Gastrocnemius medialis (tissue), 4 donors: ENCODE measurements around the gene NFATC2IP. TPM values are rescaled to one million over a fixed set of nuclear protein-coding genes. Genes with fewer than 3 reads are reported as not detected.
A peak's percentile ranks its signal among the peaks of the same experiment; 100 is the strongest.

Experiments used
- ATAC-seq, 2 donors: fragments of 150-250 bp; one replicate each; pipeline ENCODE4 v1.9.1; 2016
- DNase-seq, 2 donors: peaks; one replicate each; pipeline ENCODE4 v3.0.0-alpha.2; 2019
- H3K27ac ChIP-seq, 4 donors: fragments of 200-600 bp; sonication (generic); 1 replicate in 1 of 4; 2 replicates in 3 of 4; pipeline ENCODE4 v1.5.1; 2016 to 2018; ENCODE audit warnings: mild to moderate bottlenecking in 2 of 4, moderate library complexity in 1 of 4
- H3K27me3 ChIP-seq, 3 donors: fragments of 200-600 bp; sonication (generic) in 2 of 3; 1 replicate in 1 of 3; 2 replicates in 2 of 3; pipeline versions ENCODE4 v1.5.1 to v1.6.0; 2016 to 2019; ENCODE audit warnings: mild to moderate bottlenecking in 1 of 3, moderate library complexity in 1 of 3
- H3K36me3 ChIP-seq, 2 donors: fragments of 200-600 bp; sonication (generic) in 1 of 2; one replicate each; pipeline ENCODE4 v1.5.1; 2017 to 2018
- H3K4me1 ChIP-seq, 2 donors: fragments of 200-600 bp; sonication (generic) in 1 of 2; one replicate each; pipeline ENCODE4 v1.5.1; 2016 to 2017; ENCODE audit warnings: mild to moderate bottlenecking in 2 of 2
- H3K4me3 ChIP-seq, 4 donors: fragments of 200-600 bp; sonication (generic) in 3 of 4; 1 replicate in 1 of 4; 2 replicates in 3 of 4; pipeline ENCODE4 v1.5.1; 2016 to 2019; ENCODE audit warnings: mild to moderate bottlenecking in 2 of 4
- H3K9me3 ChIP-seq, 3 donors: fragments of 200-600 bp; sonication (generic) in 2 of 3; 1 replicate in 1 of 3; 2 replicates in 2 of 3; pipeline ENCODE4 v1.5.1; 2016 to 2019
- POLR2A ChIP-seq, 2 donors: fragments of 450-650 bp; IDR thresholded peaks; one replicate each; pipeline ENCODE4 v1.6.1; 2017; ENCODE audit warnings: antibody characterized with exemption in 2 of 2, mild to moderate bottlenecking in 2 of 2, moderate library complexity in 2 of 2
- in situ Hi-C, 4 donors: fragments of 200-750 bp; cut with MboI; loops; one replicate each; pipeline versions ENCODE4 v1.15.0 to v1.8.0; 2017; ENCODE audit warnings: low sequenced_read_pairs in 4 of 4
- intact Hi-C: fragments of 100-400 bp; cut with DNase I; formaldehyde crosslinking; loops from one replicate; pipeline ENCODE4 v1.15.1; 2023; ENCODE audit warnings: low total_unique reads
- total RNA-seq, 4 donors: library from RNA; depleted of rRNA; stranded (reverse); fragments of >200 nt; gene quantifications; one replicate each; pipeline versions ENCODE4 v1.1.0 to v1.2.3, GENCODE V29; 2016
- TF ChIP-seq, protein P1 (sequence below), 5 experiments: fragments of 450-650 bp in 3 of 5; fragments of 200-600 bp in 2 of 5; sonication (generic) in 2 of 5; IDR thresholded peaks in 4 of 5; conservative IDR thresholded peaks in 1 of 5; 1 replicate in 4 of 5; 2 replicates in 1 of 5; pipeline ENCODE4 v1.5.1; 2016 to 2019; ENCODE audit warnings: antibody characterized with exemption in 5 of 5, mild to moderate bottlenecking in 3 of 5, moderate library complexity in 3 of 5

Gene NFATC2IP
- total RNA-seq, 4 donors from 2014 or later, result 10.3 to 18.5 (median 14.2) TPM

- H3K9me3 ChIP-seq, result no peaks in the 10 kb centered on the region
- in situ Hi-C loops, result no loop called here
- peaks cover 0 to 17% of the 10 kb centered on the region in 2 donors for H3K36me3 ChIP-seq
- no peaks in the 10 kb centered on the region for H3K4me1 ChIP-seq
- DNase-seq (no peak), ATAC-seq (no peak)
- intact Hi-C loops, result no loop called here
- H3K27ac ChIP-seq, result peak overlapping the region in 2 of 4 donors; percentile 62 to 68
- no peaks in the 10 kb centered on the region for H3K27me3 ChIP-seq
- H3K4me3 ChIP-seq, result no peak overlapping the region
- TF ChIP-seq POLR2A (IDR thresholded peaks at IDR 0.05), result no peak
- TF ChIP-seq, protein P1, sequence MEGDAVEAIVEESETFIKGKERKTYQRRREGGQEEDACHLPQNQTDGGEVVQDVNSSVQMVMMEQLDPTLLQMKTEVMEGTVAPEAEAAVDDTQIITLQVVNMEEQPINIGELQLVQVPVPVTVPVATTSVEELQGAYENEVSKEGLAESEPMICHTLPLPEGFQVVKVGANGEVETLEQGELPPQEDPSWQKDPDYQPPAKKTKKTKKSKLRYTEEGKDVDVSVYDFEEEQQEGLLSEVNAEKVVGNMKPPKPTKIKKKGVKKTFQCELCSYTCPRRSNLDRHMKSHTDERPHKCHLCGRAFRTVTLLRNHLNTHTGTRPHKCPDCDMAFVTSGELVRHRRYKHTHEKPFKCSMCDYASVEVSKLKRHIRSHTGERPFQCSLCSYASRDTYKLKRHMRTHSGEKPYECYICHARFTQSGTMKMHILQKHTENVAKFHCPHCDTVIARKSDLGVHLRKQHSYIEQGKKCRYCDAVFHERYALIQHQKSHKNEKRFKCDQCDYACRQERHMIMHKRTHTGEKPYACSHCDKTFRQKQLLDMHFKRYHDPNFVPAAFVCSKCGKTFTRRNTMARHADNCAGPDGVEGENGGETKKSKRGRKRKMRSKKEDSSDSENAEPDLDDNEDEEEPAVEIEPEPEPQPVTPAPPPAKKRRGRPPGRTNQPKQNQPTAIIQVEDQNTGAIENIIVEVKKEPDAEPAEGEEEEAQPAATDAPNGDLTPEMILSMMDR (IDR thresholded peaks at IDR 0.05 in 4 of 5, conservative IDR thresholded peaks at IDR 0.05 in 1 of 5), result no peak
Measured at GRCh38 chr16:28904828-28905227, 45.9 kb upstream of the NFATC2IP start.

DNA sequence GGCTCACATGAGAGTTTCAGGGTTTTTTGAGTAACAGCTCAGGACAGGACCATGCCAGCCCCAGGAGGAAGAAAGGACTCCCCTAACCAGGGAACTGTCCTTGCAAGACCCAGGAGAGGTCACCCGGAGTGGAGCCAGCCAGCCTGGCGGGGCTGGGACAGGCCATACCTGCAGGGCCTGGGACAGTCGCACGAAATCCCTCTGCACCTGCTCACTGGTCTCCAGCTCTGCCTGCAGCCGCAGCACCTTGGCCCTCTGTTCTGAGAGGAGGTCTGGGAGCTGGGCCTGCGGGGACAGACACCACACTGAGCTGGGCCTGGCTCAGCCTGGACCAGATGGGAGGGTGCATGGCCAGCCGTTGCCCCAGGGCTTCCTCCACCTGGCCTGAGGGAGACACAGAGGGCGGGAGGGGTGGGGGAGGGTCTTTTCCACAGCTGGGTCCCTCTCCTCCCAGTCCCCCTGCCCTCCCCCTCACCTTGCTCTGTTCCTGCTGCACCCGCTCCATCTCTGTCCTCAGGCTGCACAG is 45.4 kb upstream of the NFATC2IP start:
- Histone ChIP-seq H3K27ac (peak overlapping the region in 2 of 4 donors; percentile 62 to 68), H3K9me3 (no peaks in the 10 kb centered on the region), H3K4me1 (no peaks in the 10 kb centered on the region), H3K36me3 (peaks cover 0 to 17% of the 10 kb centered on the region in 2 donors), H3K4me3 (no peak overlapping the region), H3K27me3 (no peaks in the 10 kb centered on the region)
- no peak for DNase-seq
- intact Hi-C loops, result no loop called here
- in situ Hi-C loops, result no loop called here
- no peak for ATAC-seq
- TF ChIP-seq, protein P1 (IDR thresholded peaks at IDR 0.05 in 4 of 5, conservative IDR thresholded peaks at IDR 0.05 in 1 of 5), result no peak
- TF ChIP-seq POLR2A (IDR thresholded peaks at IDR 0.05), result no peak

- Histone ChIP-seq H3K27me3 (no peaks in the 10 kb centered on the region), H3K4me3 (no peak overlapping the region), H3K27ac (peak overlapping the region in 3 of 4 donors; percentile 33 to 68 (median 62)), H3K36me3 (peaks cover 0 to 17% of the 10 kb centered on the region in 2 donors), H3K4me1 (no peaks in the 10 kb centered on the region), H3K9me3 (no peaks in the 10 kb centered on the region)
- peak in 1 of 2 donors; percentile 47 for DNase-seq
- TF ChIP-seq POLR2A (IDR thresholded peaks at IDR 0.05), result no peak
- TF ChIP-seq, protein P1 (IDR thresholded peaks at IDR 0.05 in 4 of 5, conservative IDR thresholded peaks at IDR 0.05 in 1 of 5), result no peak
- in situ Hi-C loops (no loop called here), intact Hi-C loops (no loop called here)
- peak in 1 of 2 donors; percentile 18 for ATAC-seq
Measured at GRCh38 chr16:28905800-28906372, 44.9 kb upstream of the NFATC2IP start.

GRCh38 chr16:28910086-28911031 is 40.4 kb upstream of the NFATC2IP start:
- Histone ChIP-seq H3K9me3 (no peaks in the 10 kb centered on the region), H3K36me3 (peaks cover 0 to 17% of the 10 kb centered on the region in 2 donors), H3K4me3 (no peak overlapping the region), H3K27me3 (no peaks in the 10 kb centered on the region), H3K4me1 (no peaks in the 10 kb centered on the region), H3K27ac (peak overlapping the region; percentile 7 to 52 (median 28))
- DNase-seq (no peak), ATAC-seq (peak; percentile 45 to 49)
- no peak for TF ChIP-seq POLR2A (IDR thresholded peaks at IDR 0.05)
- TF ChIP-seq, protein P1 (IDR thresholded peaks at IDR 0.05 in 4 of 5, conservative IDR thresholded peaks at IDR 0.05 in 1 of 5), result no peak
- intact Hi-C loops, result no loop called here
- in situ Hi-C loops, result no loop called here
